ENCODE measurements around the gene ATP6V1B1. TPM values are rescaled to one million over a fixed set of nuclear protein-coding genes. Genes with fewer than 3 reads are reported as not detected.
"Not testable (repeated sequence)": the region's sequence is repeated elsewhere in the genome, so short reads cannot be mapped to it uniquely, and the experiment has no call there.

The ATP6V1B1 gene
- total RNA-seq, 1 donor from 2014 or later = not detected

DNA sequence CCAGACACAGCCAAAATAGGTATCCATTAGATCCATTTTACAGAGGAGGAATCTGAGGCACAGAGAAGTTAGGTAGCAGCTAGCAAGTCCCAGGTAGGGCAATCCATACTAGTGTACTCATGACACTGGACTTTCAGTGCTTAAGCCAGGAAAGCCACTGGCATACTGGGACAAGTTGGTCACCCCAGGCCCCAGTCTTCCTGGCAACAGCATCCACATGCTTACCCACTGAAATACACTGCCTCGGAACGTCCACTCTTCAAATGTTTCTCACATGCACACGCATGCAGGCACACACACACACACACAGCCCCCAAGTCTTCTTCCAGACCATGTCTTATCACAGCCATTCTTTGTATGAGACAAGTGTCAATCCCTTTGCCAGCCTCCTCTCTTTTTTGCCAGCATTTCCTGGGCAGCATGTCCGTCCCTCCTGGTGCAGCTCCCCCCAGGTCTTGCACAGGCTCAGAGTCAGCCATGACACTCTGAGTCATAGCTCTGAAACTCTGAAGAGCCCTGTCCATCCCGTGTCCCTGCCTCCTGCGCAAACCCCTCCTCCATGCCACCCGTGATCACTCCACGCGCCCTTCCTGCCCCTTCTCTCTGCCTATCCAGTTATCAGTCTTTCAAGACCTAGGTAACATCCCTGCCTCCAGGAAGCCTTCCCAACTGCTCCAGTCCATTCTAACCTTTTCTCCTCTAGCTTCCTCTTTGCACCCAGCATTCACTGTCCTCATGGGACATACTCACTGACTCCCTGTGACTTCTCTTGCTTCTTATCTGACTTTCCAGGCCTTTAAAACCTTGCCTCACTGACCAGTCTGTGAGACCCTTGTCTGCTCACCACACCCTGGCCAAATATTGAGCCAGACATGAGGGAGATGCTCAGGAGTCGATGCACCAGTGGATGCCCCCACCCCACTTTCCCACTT is 69.8 kb downstream of the ATP6V1B1 start:
- no peaks in the 10 kb centered on the region for H3K27me3 ChIP-seq (ENCODE audit: control insufficient read depth, insufficient read depth, low read length)
- H3K4me3 ChIP-seq (ENCODE audit: low read depth, low read length) = no peak overlapping the region
- peak; percentile 43 for FAIRE-seq
- no peak for DNase-seq (ENCODE audit: low read depth)
- no peaks in the 10 kb centered on the region for H3K36me3 ChIP-seq (ENCODE audit: control insufficient read depth, insufficient read depth, low read length)
- TF ChIP-seq, protein P1, sequence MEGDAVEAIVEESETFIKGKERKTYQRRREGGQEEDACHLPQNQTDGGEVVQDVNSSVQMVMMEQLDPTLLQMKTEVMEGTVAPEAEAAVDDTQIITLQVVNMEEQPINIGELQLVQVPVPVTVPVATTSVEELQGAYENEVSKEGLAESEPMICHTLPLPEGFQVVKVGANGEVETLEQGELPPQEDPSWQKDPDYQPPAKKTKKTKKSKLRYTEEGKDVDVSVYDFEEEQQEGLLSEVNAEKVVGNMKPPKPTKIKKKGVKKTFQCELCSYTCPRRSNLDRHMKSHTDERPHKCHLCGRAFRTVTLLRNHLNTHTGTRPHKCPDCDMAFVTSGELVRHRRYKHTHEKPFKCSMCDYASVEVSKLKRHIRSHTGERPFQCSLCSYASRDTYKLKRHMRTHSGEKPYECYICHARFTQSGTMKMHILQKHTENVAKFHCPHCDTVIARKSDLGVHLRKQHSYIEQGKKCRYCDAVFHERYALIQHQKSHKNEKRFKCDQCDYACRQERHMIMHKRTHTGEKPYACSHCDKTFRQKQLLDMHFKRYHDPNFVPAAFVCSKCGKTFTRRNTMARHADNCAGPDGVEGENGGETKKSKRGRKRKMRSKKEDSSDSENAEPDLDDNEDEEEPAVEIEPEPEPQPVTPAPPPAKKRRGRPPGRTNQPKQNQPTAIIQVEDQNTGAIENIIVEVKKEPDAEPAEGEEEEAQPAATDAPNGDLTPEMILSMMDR (IDR thresholded peaks at IDR 0.05; ENCODE audit: insufficient read depth, low read length, severe bottlenecking) = no peak

DNA sequence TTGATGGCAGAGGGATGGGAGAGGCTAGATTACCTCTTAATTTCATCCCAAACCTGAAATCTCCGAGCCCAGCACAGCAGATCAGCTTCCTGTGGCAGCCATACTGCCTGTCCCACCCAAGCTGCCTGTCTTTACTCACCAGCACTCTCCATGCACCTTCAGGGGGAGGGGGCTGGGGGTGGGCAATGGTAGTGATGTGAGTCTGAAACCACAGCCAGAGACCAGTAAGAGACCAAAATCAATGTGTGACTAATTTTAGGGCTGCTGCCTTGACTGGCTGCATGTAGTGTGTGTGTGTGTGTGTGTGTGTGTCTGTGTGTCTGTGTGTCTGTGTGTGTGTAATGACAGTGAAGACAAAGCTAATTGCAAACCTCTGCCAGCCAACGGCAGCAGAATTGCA is 70.6 kb downstream of the ATP6V1B1 start:
- TF ChIP-seq, protein P1 (IDR thresholded peaks at IDR 0.05; ENCODE audit: insufficient read depth, low read length, severe bottlenecking) = no peak
- no peaks in the 10 kb centered on the region for H3K27me3 ChIP-seq (ENCODE audit: control insufficient read depth, insufficient read depth, low read length)
- no peak for FAIRE-seq
- no peaks in the 10 kb centered on the region for H3K36me3 ChIP-seq (ENCODE audit: control insufficient read depth, insufficient read depth, low read length)
- no peak for DNase-seq (ENCODE audit: low read depth)
- H3K4me3 ChIP-seq (ENCODE audit: low read depth, low read length) = no peak overlapping the region

DNA sequence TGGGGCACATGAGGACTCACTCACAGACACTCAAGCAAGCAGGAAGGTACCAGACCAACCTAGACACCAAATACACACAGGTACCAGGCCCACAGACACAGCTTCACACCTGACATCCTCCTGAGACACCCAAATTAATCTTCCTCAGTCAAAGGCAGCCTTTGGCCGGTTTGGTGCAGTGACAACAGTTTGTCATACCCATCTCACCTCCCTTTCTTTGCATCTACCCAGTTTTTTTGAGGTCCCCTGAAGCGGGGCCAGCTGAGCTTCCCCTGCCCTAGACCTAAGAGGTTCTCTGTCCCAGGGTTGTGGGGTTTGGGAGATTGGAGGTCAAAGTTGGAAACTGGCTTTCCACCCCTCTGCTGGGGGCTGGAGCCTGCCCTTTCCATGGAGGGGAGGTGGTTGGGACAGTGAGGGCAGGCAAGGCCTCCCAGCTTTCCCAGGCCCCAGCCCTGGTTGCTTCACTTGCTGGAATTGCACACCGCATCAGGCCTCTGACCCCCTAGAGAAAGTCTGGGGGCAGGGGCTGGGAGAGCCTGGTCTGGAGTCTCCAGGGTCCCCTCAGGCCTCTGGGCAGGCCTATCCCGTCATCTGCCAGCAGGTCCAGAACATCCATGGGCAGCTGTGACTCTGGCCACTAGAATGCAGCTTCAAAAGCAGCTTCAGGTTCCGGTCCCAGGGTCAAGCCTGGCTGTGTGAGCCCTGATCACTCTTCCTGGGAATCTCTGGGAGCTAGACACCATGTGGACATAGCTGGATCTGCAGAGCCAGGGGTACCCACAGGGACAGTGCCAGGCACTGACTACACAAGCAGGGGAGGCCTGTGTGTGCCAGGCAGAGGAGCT is 71.5 kb downstream of the ATP6V1B1 start:
- no peaks in the 10 kb centered on the region for H3K27me3 ChIP-seq (ENCODE audit: control insufficient read depth, insufficient read depth, low read length)
- TF ChIP-seq, protein P1 (IDR thresholded peaks at IDR 0.05; ENCODE audit: insufficient read depth, low read length, severe bottlenecking) = no peak
- no peak for DNase-seq (ENCODE audit: low read depth)
- FAIRE-seq = no peak
- no peak overlapping the region for H3K4me3 ChIP-seq (ENCODE audit: low read depth, low read length)
- H3K36me3 ChIP-seq (ENCODE audit: control insufficient read depth, insufficient read depth, low read length) = no peaks in the 10 kb centered on the region

DNA sequence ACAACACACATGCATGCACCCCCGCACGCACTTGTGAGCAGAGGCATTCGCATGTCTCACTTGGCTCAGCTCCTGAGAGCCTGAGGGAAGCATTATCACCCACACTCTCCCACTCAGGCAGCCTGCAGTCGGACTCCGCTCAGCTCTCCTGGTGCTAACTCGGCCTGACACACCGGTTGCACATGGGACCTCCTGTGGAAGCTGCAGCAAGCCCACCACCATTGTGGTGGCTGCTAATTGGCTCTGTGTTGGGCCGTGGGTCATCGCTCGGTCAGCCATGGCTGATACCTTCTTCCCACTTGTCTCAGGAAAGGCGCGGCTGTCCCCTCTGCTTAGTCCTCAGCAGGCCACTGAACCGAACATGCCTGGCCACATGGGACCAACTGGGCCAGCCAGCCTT is 72.6 kb downstream of the ATP6V1B1 start:
- Histone ChIP-seq H3K27me3 (ENCODE audit: control insufficient read depth, insufficient read depth, low read length) (no peaks in the 10 kb centered on the region), H3K4me3 (ENCODE audit: low read depth, low read length) (no peak overlapping the region), H3K36me3 (ENCODE audit: control insufficient read depth, insufficient read depth, low read length) (no peaks in the 10 kb centered on the region)
- TF ChIP-seq, protein P1 (IDR thresholded peaks at IDR 0.05; ENCODE audit: insufficient read depth, low read length, severe bottlenecking) = no peak
- FAIRE-seq (no peak), DNase-seq (ENCODE audit: low read depth) (no peak)

DNA sequence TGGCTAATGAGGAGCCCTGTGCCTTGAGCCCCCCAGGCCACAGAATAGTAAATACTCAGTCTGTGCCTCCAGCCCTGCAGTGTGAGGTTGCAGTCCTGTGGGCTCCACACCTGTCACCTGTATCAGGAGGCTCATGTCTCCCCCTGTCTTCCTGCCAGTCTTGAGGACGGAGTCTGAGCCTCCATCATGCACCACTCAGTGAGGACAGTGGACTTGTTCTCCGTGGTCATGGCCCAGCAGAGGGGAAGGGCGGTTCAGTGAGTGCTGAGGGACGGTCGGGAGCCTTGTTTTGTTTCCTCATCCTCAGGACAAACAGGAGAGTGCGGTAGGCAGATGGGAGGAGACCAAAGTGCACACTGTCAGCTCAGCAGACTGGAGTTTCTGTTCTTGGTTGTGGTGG is 76.1 kb downstream of the ATP6V1B1 start:
- not testable (repeated sequence) for DNase-seq (ENCODE audit: low read depth); H3K4me3 ChIP-seq (ENCODE audit: low read depth, low read length); H3K36me3 ChIP-seq (ENCODE audit: control insufficient read depth, insufficient read depth, low read length); H3K27me3 ChIP-seq (ENCODE audit: control insufficient read depth, insufficient read depth, low read length); FAIRE-seq

Other genes starting within 250 kb of the ATP6V1B1 start
- not detected in 2 replicates for gene ADD2, start 167.7 kb upstream of the ATP6V1B1 start, total RNA-seq
- not detected in 2 replicates for gene FIGLA, start 145.3 kb upstream of the ATP6V1B1 start, total RNA-seq
- not detected in 2 replicates for gene CLEC4F, start 115.3 kb upstream of the ATP6V1B1 start, total RNA-seq
- gene CD207, start 100.1 kb upstream of the ATP6V1B1 start, total RNA-seq = not detected in 2 replicates
- 0.13 TPM in 1 of 2 replicates, not detected in the other for gene VAX2, start 35.3 kb upstream of the ATP6V1B1 start, total RNA-seq
- not detected in 2 replicates for gene ANKRD53, start 42.7 kb downstream of the ATP6V1B1 start, total RNA-seq
- 11.1 and 14.1 TPM in 2 replicates for gene TEX261, start 59.0 kb downstream of the ATP6V1B1 start, total RNA-seq
- gene NAGK, start 132.7 kb downstream of the ATP6V1B1 start, total RNA-seq = 31.3 and 75.0 TPM in 2 replicates
- 6.1 and 12.8 TPM in 2 replicates for gene MCEE, start 194.3 kb downstream of the ATP6V1B1 start, total RNA-seq
- 11.4 and 12.1 TPM in 2 replicates for gene MPHOSPH10, start 194.7 kb downstream of the ATP6V1B1 start, total RNA-seq

All from bronchial epithelial cell (primary cell).